Endodermal cell (in vitro differentiated cells): Measurements from ENCODE around the gene ZNF358. TPM values are rescaled to one million over a fixed set of nuclear protein-coding genes. Genes with fewer than 3 reads are reported as not detected.

Experiments used
- DNase-seq: peaks from one replicate; pipeline ENCODE4 v3.0.0-alpha.2; 2017
- H3K27ac ChIP-seq: 2 replicates; pipeline ENCODE4 v1.5.1; 2013; ENCODE audit warnings: mild to moderate bottlenecking, low read depth, low read length, moderate library complexity
- H3K27me3 ChIP-seq: 2 replicates; pipeline ENCODE4 v1.6.1; 2013; ENCODE audit warnings: mild to moderate bottlenecking, low read length, moderate library complexity; ENCODE audit not compliant: insufficient read depth, control insufficient read depth, poor library complexity, severe bottlenecking
- H3K36me3 ChIP-seq: 2 replicates; pipeline ENCODE4 v1.7.0; 2013; ENCODE audit warnings: mild to moderate bottlenecking, low read length, moderate library complexity; ENCODE audit not compliant: control insufficient read depth, insufficient read depth
- H3K4me1 ChIP-seq: one replicate; pipeline ENCODE4 v1.7.0; 2013; ENCODE audit warnings: low read length; ENCODE audit not compliant: control insufficient read depth, insufficient read depth
- H3K4me3 ChIP-seq: 2 replicates; pipeline ENCODE4 v1.5.1; 2013; ENCODE audit warnings: mild to moderate bottlenecking, low read length, moderate library complexity
- H3K9ac ChIP-seq: 2 replicates; pipeline ENCODE4 v1.6.1; 2013; ENCODE audit warnings: mild to moderate bottlenecking, low read length, moderate library complexity; ENCODE audit not compliant: poor library complexity, severe bottlenecking; ENCODE audit errors: extremely low read depth
- H3K9me3 ChIP-seq: 2 replicates; pipeline ENCODE4 v1.6.1; 2013; ENCODE audit warnings: mild to moderate bottlenecking, low read length, moderate library complexity; ENCODE audit not compliant: control insufficient read depth
- H3K27ac Mint-ChIP-seq: 2 replicates; pipeline ENCODE4 v1.8.0; 2020; ENCODE audit warnings: mixed read lengths
- H3K27me3 Mint-ChIP-seq: 2 replicates; pipeline ENCODE4 v1.8.0; 2021; ENCODE audit warnings: mild to moderate bottlenecking, mixed read lengths; ENCODE audit not compliant: insufficient read depth
- H3K36me3 Mint-ChIP-seq: 2 replicates; pipeline ENCODE4 v1.8.0; 2020; ENCODE audit warnings: low read depth, mixed read lengths
- H3K4me1 Mint-ChIP-seq: 2 replicates; pipeline ENCODE4 v1.8.0; 2020; ENCODE audit warnings: mixed read lengths
- H3K4me3 Mint-ChIP-seq: 2 replicates; pipeline ENCODE4 v1.8.0; 2020; ENCODE audit warnings: mild to moderate bottlenecking, moderate library complexity, mixed read lengths
- H3K9me3 Mint-ChIP-seq: 2 replicates; pipeline ENCODE4 v1.8.0; 2020; ENCODE audit warnings: mild to moderate bottlenecking, mixed read lengths
- WGBS, 2 experiments: methylation state at CpG; one replicate each; pipeline versions ENCODE4 v1.1.5 to v1.1.7; 2013; ENCODE audit warnings: missing lambda C conversion rate in 2 of 2, mixed read lengths in 1 of 2; ENCODE audit not compliant: insufficient coverage in 1 of 2, insufficient read length in 1 of 2; 5-methylcytosine and 5-hydroxymethylcytosine counted together
- total RNA-seq, 2 donors: library from RNA; stranded (reverse); fragmentation: NEBNext Ultra II Directional in 1 of 2; extraction: Animal tissue kit (Norgen Biotek cat#: 25700) in 1 of 2; gene quantifications; 2 replicates in 1 of 2; 3 replicates in 1 of 2; pipeline ENCODE4 v1.2.1, GENCODE V29; 2021
- TF ChIP-seq, protein P1 (sequence below): fragments of 200-600 bp; sonication (generic); conservative IDR thresholded peaks from 2 replicates; pipeline ENCODE4 v1.5.0; 2021; ENCODE audit warnings: antibody characterized with exemption, mild to moderate bottlenecking

ZNF358 gene
- total RNA-seq, 2 donors from 2014 or later: 45.9 to 53.2 TPM

DNA sequence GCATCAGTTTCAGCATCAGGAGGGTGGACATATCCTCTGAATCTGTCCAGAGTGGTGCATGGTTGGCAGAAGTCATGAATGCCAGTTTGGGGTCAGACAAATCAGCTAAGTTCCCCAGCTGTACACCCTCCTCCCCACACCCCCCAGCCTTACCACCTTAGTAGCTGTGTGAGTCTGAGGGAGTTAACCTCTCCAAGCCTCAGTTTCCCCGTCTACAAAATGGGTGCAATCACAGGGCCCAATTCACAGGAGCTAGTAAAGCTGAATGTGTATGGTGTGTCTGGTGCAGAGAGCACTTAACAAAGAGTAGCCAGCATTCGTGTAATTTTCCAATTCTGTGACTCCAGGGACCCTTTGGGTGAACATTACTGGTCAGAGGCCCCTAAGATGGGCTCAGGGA lies 13.4 kb upstream of the ZNF358 start:
- no peaks in the 10 kb centered on the region for H3K9me3 Mint-ChIP-seq
- H3K27me3 Mint-ChIP-seq: peaks cover 79% of the 10 kb centered on the region
- Histone ChIP-seq H3K4me3 (no peak overlapping the region), H3K27me3 (peaks cover 41% of the 10 kb centered on the region), H3K9ac (no peak overlapping the region), H3K27ac (no peak overlapping the region), H3K4me1 (no peaks in the 10 kb centered on the region), H3K9me3 (no peaks in the 10 kb centered on the region), H3K36me3 (no peaks in the 10 kb centered on the region)
- DNase-seq: no peak
- H3K4me3 Mint-ChIP-seq: no peak overlapping the region
- H3K4me1 Mint-ChIP-seq: no peaks in the 10 kb centered on the region
- no peak overlapping the region for H3K27ac Mint-ChIP-seq
- H3K36me3 Mint-ChIP-seq: no peaks in the 10 kb centered on the region
- WGBS, 2 experiments: 50 to 68% methylated on average over 1 to 2 of the region's 2 CpGs
- TF ChIP-seq, protein P1, sequence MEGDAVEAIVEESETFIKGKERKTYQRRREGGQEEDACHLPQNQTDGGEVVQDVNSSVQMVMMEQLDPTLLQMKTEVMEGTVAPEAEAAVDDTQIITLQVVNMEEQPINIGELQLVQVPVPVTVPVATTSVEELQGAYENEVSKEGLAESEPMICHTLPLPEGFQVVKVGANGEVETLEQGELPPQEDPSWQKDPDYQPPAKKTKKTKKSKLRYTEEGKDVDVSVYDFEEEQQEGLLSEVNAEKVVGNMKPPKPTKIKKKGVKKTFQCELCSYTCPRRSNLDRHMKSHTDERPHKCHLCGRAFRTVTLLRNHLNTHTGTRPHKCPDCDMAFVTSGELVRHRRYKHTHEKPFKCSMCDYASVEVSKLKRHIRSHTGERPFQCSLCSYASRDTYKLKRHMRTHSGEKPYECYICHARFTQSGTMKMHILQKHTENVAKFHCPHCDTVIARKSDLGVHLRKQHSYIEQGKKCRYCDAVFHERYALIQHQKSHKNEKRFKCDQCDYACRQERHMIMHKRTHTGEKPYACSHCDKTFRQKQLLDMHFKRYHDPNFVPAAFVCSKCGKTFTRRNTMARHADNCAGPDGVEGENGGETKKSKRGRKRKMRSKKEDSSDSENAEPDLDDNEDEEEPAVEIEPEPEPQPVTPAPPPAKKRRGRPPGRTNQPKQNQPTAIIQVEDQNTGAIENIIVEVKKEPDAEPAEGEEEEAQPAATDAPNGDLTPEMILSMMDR: no peak

DNA sequence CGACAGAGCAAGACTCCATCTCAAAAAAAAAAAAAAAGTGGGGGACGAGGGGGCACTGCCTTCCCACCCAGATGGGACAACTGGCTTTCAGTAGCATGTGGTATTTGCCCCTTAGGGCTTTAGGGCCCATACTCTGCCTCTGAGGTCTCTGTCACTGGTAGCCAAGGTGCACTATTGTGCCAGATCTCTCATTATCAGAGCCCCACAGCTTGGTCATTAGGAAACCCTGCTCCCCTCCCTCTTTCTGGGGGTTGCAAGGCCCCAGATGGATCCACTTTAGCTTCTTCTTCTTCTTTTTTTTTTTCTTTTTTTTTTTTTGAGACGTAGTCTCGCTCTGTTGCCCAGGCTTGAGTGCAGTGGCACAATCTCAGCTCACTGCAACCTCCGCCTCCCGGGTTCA lies 11.2 kb upstream of the ZNF358 start:
- Histone ChIP-seq H3K27ac (no peak overlapping the region), H3K9me3 (no peaks in the 10 kb centered on the region), H3K4me1 (no peaks in the 10 kb centered on the region), H3K4me3 (no peak overlapping the region), H3K36me3 (no peaks in the 10 kb centered on the region), H3K9ac (no peak overlapping the region), H3K27me3 (peaks cover 44% of the 10 kb centered on the region)
- Mint-ChIP-seq H3K27me3 (peaks cover 72% of the 10 kb centered on the region), H3K4me1 (no peaks in the 10 kb centered on the region), H3K4me3 (no peak overlapping the region), H3K9me3 (no peaks in the 10 kb centered on the region), H3K27ac (no peak overlapping the region), H3K36me3 (no peaks in the 10 kb centered on the region)
- TF ChIP-seq, protein P1: no peak
- WGBS, 2 experiments: 86 to 94% methylated on average over 1 to 6 of the region's 6 CpGs
- DNase-seq: no peak

DNA sequence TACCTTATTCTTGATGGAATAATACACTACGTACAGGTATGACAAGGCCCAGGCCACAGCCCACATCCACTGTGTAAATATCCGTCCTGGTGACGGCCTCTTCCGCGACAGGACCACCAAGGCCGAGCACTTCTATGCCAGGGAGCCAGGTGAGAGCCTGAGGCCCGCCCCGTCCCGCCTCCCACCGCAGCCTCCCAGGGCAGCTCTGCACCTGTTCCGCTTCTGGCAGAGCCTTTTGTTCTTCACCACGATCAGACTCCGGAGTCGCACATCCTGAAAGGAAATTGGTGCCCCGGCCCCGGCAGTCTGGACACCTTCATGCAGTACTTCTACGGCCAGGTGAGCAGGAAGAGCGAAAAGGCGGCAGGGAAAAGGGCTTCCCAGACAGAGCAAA lies 10.6 kb upstream of the ZNF358 start:
- Mint-ChIP-seq H3K36me3 (no peaks in the 10 kb centered on the region), H3K4me1 (no peaks in the 10 kb centered on the region), H3K27me3 (peaks cover 72% of the 10 kb centered on the region), H3K9me3 (no peaks in the 10 kb centered on the region), H3K27ac (no peak overlapping the region), H3K4me3 (no peak overlapping the region)
- TF ChIP-seq, protein P1: no peak
- DNase-seq: no peak
- Histone ChIP-seq H3K27me3 (peaks cover 44% of the 10 kb centered on the region), H3K4me3 (no peak overlapping the region), H3K36me3 (no peaks in the 10 kb centered on the region), H3K9me3 (no peaks in the 10 kb centered on the region), H3K9ac (no peak overlapping the region), H3K4me1 (no peaks in the 10 kb centered on the region), H3K27ac (no peak overlapping the region)
- WGBS, 2 experiments: 87 to 90% methylated on average over 16 to 19 of the region's 19 CpGs
